Measurements from ENCODE around the gene COQ10B.

COQ10B gene

DNA sequence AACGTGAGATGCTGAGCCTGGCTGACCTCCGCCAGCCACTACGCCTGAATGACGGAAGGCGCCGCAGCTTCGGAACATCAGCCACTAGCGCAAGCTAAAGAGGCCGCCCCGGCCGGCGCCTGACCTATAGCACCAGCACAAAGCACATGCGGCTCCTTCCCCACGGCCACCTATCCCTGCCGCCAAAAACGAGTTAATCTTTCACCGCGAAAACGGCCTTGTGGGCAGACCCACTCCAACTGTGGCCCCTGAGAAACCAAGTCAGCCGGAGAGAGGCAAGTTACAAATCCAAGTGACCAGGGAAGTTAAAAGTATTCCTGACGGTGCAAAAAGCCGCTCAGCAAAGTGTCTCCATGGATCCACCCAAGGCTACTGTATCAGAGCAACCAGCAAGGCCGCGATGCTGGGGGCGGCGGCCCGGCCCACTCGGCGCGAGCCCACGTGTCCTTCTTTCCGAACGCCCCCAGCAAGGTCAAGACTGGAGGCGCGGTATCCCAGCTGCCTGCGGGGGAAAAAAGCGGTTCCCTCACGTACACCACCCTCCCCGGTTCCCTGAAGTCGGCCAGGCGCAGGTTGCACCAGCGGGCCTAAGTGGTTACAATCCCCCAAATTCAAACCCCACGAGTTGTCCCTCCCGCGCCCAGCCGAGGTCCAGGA lies 45.7 kb downstream of the COQ10B start:
- DNase-seq, result peak; percentile 47
- Histone ChIP-seq H3K27ac (peak overlapping the region; percentile 95), H3K4me3 (ENCODE audit: low read depth, low read length) (peak overlapping the region; percentile 70), H3K9me3 (ENCODE audit: severe bottlenecking) (no peaks in the 10 kb centered on the region), H3K36me3 (peaks cover 89% of the 10 kb centered on the region), H3K27me3 (ENCODE audit: insufficient read depth, low read depth, severe bottlenecking) (no peaks in the 10 kb centered on the region)
- TF ChIP-seq, protein P1, sequence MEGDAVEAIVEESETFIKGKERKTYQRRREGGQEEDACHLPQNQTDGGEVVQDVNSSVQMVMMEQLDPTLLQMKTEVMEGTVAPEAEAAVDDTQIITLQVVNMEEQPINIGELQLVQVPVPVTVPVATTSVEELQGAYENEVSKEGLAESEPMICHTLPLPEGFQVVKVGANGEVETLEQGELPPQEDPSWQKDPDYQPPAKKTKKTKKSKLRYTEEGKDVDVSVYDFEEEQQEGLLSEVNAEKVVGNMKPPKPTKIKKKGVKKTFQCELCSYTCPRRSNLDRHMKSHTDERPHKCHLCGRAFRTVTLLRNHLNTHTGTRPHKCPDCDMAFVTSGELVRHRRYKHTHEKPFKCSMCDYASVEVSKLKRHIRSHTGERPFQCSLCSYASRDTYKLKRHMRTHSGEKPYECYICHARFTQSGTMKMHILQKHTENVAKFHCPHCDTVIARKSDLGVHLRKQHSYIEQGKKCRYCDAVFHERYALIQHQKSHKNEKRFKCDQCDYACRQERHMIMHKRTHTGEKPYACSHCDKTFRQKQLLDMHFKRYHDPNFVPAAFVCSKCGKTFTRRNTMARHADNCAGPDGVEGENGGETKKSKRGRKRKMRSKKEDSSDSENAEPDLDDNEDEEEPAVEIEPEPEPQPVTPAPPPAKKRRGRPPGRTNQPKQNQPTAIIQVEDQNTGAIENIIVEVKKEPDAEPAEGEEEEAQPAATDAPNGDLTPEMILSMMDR (IDR thresholded peaks at IDR 0.05; ENCODE audit: low read depth, low read length), result no peak

DNA sequence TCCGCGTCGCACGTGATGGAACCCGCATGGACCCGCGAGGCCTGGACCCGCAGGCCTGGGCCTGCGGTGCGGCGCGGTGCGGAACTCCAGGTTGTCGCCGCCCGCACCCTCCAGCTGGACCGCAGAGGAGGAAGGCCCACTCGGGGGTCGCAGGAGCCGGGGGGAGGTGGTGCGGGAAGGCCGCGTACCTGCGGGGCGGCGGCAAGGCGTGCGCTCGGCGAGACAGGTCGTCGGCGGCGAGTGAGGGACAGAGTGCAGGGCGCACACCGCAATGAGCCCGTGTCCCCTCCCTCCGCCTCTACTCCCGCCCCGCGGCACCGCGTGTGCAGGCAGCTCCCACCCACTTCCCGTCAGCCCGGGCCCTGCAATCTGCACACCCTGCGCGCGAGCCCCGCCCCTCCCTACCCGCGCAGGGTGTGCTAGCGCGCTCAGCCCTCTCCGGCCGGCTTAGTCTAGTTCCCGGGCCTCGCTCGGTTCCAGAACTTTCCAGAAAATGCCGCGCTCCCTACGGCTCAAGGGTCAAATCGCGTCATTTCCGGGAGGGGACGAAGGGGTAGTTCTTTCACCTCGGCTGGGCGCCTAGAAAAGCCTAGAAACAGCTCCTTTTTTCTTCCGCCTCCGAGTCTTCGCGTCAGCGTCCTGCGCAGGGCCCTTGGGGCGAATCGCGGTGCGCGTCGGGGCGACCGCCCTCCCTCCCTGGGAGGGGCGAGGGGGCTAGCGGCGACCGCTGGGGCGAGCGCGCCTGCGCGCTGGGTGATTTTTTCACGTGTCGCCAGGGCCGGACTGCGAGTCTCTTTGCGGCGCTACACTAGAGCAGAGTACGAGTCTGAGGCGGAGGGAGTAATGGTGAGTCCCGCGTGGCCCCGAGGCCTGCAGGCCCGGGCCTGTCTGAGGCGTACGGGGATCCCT lies 46.5 kb downstream of the COQ10B start, which contains the start of the genes HSPD1 and HSPE1:
Gene HSPD1, minus strand, starts transcription at position 247 of the 909 bp plus-strand sequence. CDS start 992 bp downstream, outside the sequence.
Gene HSPE1, plus strand, starts transcription at position 786 of the 909 bp plus-strand sequence. Its CDS starts 58 bp downstream, at position 844.
- TF ChIP-seq, protein P1 (IDR thresholded peaks at IDR 0.05; ENCODE audit: low read depth, low read length), result no peak
- peaks cover 89% of the 10 kb centered on the region for H3K36me3 ChIP-seq

DNA sequence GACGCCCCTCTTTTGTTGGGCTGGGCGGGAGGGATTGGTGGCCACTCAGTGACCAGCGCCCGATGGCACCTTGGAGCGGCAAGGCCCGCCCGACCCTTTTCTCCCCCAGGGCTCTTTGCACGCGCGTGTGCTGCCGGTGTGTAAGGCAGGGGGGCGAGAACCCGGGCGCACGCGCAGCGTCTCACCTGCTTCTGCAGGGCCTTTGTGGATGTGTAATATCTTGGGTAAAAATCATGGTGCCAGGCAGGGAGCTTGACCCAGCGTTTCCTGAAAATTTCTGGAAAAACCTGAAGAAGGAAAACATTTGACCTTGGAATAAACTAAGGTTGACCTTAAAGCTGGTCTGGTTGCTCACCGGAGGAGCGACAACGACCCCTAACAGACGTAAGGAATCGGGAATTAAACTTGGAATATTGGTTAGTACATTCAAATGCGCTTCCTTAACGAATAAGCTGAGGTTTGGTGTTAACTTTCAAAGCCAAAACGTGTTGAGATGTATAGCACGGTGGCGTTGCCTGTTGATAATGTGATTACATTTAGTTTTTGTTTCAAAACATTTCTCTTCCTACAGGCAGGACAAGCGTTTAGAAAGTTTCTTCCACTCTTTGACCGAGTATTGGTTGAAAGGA lies 47.3 kb downstream of the COQ10B start:
- H3K36me3 ChIP-seq, result peaks cover 86% of the 10 kb centered on the region
- H3K4me3 ChIP-seq (ENCODE audit: low read depth, low read length), result peak overlapping the region; percentile 70
- no peaks in the 10 kb centered on the region for H3K27me3 ChIP-seq (ENCODE audit: insufficient read depth, low read depth, severe bottlenecking)
- peak overlapping the region; percentile 95 for H3K27ac ChIP-seq
- no peaks in the 10 kb centered on the region for H3K9me3 ChIP-seq (ENCODE audit: severe bottlenecking)
- TF ChIP-seq, protein P1 (IDR thresholded peaks at IDR 0.05; ENCODE audit: low read depth, low read length), result no peak
- DNase-seq, result no peak

More for the DNA sequence above, 46.5 kb downstream of the COQ10B start, which contains the start of the genes HSPD1 and HSPE1:
- H3K27me3 ChIP-seq (ENCODE audit: insufficient read depth, low read depth, severe bottlenecking), result no peaks in the 10 kb centered on the region
- peak; percentile 97 for DNase-seq
- H3K27ac ChIP-seq, result peak within 1 kb of the TSS; percentile 95
- peak within 1 kb of the TSS; percentile 70 for H3K4me3 ChIP-seq (ENCODE audit: low read depth, low read length)
- H3K9me3 ChIP-seq (ENCODE audit: severe bottlenecking), result no peaks in the 10 kb centered on the region

DNA sequence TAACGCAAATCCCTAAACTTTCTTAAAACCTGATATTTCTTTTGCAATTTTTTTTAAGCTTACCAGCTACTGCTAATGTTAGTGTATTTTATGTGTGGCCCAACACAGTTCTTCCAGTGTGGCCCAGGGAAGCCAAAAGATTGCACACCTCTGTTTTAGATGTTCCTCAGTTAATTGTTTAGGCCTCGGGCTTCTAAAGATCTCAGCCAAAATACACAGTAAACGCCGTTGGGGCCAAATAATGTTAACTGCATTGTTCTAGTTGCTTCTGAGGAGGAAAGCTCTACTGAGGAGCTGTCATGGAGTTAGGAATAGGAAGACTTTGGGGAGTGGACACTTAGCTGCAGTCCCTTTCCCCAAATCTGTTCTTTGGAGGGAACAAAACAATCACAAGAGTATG lies 48.8 kb downstream of the COQ10B start:
- H3K4me3 ChIP-seq (ENCODE audit: low read depth, low read length), result no peak overlapping the region
- H3K27ac ChIP-seq, result no peak overlapping the region
- H3K27me3 ChIP-seq (ENCODE audit: insufficient read depth, low read depth, severe bottlenecking), result no peaks in the 10 kb centered on the region
- TF ChIP-seq, protein P1 (IDR thresholded peaks at IDR 0.05; ENCODE audit: low read depth, low read length), result no peak
- peaks cover 79% of the 10 kb centered on the region for H3K36me3 ChIP-seq
- H3K9me3 ChIP-seq (ENCODE audit: severe bottlenecking), result no peaks in the 10 kb centered on the region
- DNase-seq, result no peak

DNA sequence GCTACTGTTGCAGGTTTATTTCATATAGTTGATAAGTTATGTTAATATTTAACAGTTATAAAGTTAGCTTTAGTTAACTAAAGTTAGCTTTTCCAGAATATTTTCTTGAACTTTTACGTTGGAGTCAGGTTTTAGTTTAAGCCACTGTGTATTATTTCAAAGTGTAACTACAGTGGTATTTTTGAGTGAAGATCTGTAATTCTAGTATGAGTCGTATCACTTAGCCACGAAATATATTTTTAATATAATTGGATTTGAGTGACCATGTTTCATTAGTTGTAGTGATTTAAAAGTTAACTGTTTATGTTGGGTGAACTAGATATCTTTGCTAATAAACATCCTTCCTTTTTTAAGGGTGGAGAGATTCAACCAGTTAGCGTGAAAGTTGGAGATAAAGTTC lies 49.3 kb downstream of the COQ10B start:
- TF ChIP-seq, protein P1 (IDR thresholded peaks at IDR 0.05; ENCODE audit: low read depth, low read length), result no peak
- no peaks in the 10 kb centered on the region for H3K9me3 ChIP-seq (ENCODE audit: severe bottlenecking)
- no peak for DNase-seq
- no peaks in the 10 kb centered on the region for H3K27me3 ChIP-seq (ENCODE audit: insufficient read depth, low read depth, severe bottlenecking)
- no peak overlapping the region for H3K4me3 ChIP-seq (ENCODE audit: low read depth, low read length)
- peaks cover 74% of the 10 kb centered on the region for H3K36me3 ChIP-seq
- H3K27ac ChIP-seq, result no peak overlapping the region

Measured in WERI-Rb-1 (cell line).